Activated CD8-positive, alpha-beta memory T cell treated with anti-CD3 and anti-CD28 coated beads for 24 hours (primary cell): ENCODE data around the gene NLGN2.

Experiments used
- DNase-seq: peaks from one replicate; pipeline ENCODE4 v3.0.0-alpha.2; 2020

The NLGN2 gene

GRCh38 chr17:7466639-7467341 lies 59.1 kb downstream of the NLGN2 start:
- no peak for DNase-seq

GRCh38 chr17:7467498-7467897 lies 59.9 kb downstream of the NLGN2 start:
- no peak for DNase-seq

- no peak for DNase-seq
These were observed 60.6 kb downstream of the NLGN2 start for GRCh38 chr17:7468290-7468689.

GRCh38 chr17:7468804-7469389 lies 61.3 kb downstream of the NLGN2 start:
- no peak for DNase-seq
